Left ventricle myocardium inferior (tissue), 1 donor: ENCODE data around the gene TMCO4. TPM values are rescaled to one million over a fixed set of nuclear protein-coding genes. Genes with fewer than 3 reads are reported as not detected.

Source experiments
- DNase-seq: peaks from one replicate; pipeline ENCODE4 v3.0.0-alpha.2; 2020
- H3K27ac ChIP-seq: fragments of 200-600 bp; replicated peaks from 2 replicates; pipeline ENCODE4 v1.8.0; 2021
- H3K27me3 ChIP-seq: fragments of 200-600 bp; 2 replicates; pipeline ENCODE4 v1.8.0; 2021; ENCODE audit warnings: low read depth
- H3K36me3 ChIP-seq: fragments of 200-600 bp; 2 replicates; pipeline ENCODE4 v1.8.0; 2021
- H3K4me1 ChIP-seq: fragments of 200-600 bp; 2 replicates; pipeline ENCODE4 v1.8.0; 2021
- H3K4me3 ChIP-seq: fragments of 200-600 bp; 2 replicates; pipeline ENCODE4 v1.8.0; 2021; ENCODE audit warnings: mild to moderate bottlenecking, moderate library complexity
- H3K9me3 ChIP-seq: fragments of 200-600 bp; replicated peaks from 2 replicates; pipeline ENCODE4 v1.8.0; 2021
- intact Hi-C: fragments of 100-400 bp; cut with micrococcal nuclease; formaldehyde crosslinking; loops from one replicate; pipeline ENCODE4 v1.11.0; 2022
- total RNA-seq: library from RNA; stranded (reverse); fragmentation: NEBNext Ultra II Directional; extraction: Animal tissue kit (Norgen Biotek cat#: 25700); gene quantifications from one replicate; pipeline ENCODE4 v1.2.1, GENCODE V29; 2021
- TF ChIP-seq, protein P1 (sequence below): fragments of 200-600 bp; IDR thresholded peaks from 2 replicates; pipeline ENCODE4 v1.8.0; 2021; ENCODE audit warnings: antibody characterized with exemption, mild to moderate bottlenecking, borderline replicate concordance
- donor health status: DM: no; HTN: yes; CAD: no; lungs with severe emphysema.

The TMCO4 gene
- total RNA-seq, 1 donor from 2014 or later: 8.6 TPM

DNA sequence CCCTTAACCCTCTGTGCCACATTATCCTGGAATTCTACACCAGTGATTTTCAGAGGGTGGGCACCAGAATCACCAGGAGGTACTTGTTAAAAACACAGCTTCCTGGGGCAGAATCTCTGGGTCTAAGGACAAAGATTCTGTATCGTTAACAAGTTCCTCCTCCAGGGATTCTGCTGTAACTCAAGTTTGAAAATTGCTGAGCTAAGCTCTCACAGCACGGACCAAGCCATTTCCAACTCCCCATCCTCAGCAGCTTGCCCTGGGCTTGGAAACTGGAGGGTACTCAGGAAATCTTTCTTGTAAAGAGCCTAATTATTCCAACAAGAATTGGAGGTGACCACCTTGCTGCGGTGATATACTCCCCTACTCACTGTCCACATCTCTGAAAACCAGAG is 48.8 kb downstream of the TMCO4 start:
- no peaks in the 10 kb centered on the region for H3K27me3 ChIP-seq
- H3K9me3 ChIP-seq: no peaks in the 10 kb centered on the region
- TF ChIP-seq, protein P1, sequence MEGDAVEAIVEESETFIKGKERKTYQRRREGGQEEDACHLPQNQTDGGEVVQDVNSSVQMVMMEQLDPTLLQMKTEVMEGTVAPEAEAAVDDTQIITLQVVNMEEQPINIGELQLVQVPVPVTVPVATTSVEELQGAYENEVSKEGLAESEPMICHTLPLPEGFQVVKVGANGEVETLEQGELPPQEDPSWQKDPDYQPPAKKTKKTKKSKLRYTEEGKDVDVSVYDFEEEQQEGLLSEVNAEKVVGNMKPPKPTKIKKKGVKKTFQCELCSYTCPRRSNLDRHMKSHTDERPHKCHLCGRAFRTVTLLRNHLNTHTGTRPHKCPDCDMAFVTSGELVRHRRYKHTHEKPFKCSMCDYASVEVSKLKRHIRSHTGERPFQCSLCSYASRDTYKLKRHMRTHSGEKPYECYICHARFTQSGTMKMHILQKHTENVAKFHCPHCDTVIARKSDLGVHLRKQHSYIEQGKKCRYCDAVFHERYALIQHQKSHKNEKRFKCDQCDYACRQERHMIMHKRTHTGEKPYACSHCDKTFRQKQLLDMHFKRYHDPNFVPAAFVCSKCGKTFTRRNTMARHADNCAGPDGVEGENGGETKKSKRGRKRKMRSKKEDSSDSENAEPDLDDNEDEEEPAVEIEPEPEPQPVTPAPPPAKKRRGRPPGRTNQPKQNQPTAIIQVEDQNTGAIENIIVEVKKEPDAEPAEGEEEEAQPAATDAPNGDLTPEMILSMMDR: no peak
- H3K4me1 ChIP-seq: no peaks in the 10 kb centered on the region
- H3K4me3 ChIP-seq: no peak overlapping the region
- intact Hi-C loops: no loop called here
- no peak for DNase-seq
- H3K27ac ChIP-seq: no peak overlapping the region
- H3K36me3 ChIP-seq: peaks cover 60% of the 10 kb centered on the region

DNA sequence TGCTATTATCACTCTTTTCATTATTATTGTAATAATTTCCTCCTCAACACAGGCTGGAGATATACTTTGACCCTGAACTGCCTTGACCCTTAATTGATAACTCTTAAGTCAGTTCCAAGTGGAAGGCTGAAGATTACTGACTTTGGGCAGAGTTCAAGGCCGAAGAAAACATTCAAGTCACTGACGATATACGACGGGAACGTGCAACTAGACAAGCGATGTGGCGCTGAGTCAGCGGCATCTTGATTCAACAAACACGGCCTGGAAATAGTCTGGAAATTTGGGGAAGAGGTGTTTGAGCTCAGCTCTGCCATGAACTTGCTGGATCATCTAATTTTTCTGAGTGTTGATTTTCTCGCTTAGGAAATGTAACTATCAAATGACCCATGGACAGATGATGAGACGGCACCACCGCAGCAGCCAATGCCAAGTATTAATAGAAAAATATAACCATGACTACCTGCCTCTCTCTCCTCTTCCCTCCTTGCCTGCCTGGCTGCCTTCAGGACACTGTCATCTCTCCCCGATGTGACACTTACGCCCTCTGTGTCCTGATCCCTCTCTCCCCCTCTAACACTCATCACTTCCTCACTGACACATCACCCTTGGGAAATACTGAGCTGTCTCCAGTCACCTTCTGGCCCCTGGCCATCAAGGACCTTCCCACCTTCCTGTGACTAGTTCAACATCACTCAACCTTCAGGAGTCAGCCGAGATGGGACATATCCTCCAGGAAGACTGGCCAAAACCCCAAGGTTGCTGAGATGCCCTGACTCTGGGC is 49.4 kb downstream of the TMCO4 start:
- Histone ChIP-seq H3K27ac (no peak overlapping the region), H3K4me3 (no peak overlapping the region), H3K9me3 (no peaks in the 10 kb centered on the region), H3K36me3 (peaks cover 61% of the 10 kb centered on the region), H3K27me3 (no peaks in the 10 kb centered on the region), H3K4me1 (no peaks in the 10 kb centered on the region)
- DNase-seq: no peak
- TF ChIP-seq, protein P1: no peak
- intact Hi-C loops: no loop called here

DNA sequence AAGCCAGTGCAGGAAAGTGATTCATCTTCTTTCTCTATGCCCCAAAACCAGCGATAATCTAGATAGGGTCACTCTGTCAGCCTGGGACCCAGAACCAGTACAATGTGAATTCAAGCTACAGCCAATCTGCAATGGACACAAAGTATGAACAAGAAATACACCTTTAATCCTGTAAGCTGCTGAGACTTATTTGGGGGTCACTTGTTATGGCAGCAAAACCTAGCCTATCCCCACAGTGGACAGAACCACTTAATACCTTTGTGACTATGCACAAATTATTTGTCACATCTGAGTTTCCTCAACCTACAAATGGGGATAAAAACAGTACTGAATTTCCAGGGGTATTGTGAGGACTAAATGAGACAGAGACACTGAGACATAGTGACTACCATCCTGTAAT is 50.0 kb downstream of the TMCO4 start:
- Histone ChIP-seq H3K9me3 (no peaks in the 10 kb centered on the region), H3K4me1 (no peaks in the 10 kb centered on the region), H3K27me3 (no peaks in the 10 kb centered on the region), H3K36me3 (peaks cover 60% of the 10 kb centered on the region), H3K27ac (no peak overlapping the region), H3K4me3 (no peak overlapping the region)
- intact Hi-C loops: no loop called here
- no peak for DNase-seq
- TF ChIP-seq, protein P1: no peak

DNA sequence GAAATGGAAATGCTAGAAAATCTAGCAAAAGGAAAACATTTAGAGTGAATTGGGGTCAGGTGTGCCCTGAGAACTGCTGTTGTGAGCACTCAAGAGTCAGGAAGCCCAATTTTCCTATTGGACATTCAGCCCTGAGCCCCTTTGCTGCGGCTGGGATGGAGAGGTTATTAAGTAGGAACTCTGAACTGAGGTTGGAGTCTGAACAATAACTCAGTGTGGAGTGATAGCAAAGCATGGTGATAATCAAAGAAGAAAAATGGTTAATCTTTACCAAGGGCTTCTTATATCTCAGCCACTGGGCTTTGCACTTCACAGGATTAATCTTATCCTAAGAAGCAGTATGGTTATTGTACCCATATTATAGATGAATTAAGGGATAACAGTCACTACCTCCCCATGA is 52.0 kb downstream of the TMCO4 start:
- no peaks in the 10 kb centered on the region for H3K9me3 ChIP-seq
- no peaks in the 10 kb centered on the region for H3K4me1 ChIP-seq
- H3K36me3 ChIP-seq: peaks cover 45% of the 10 kb centered on the region
- intact Hi-C loops: no loop called here
- DNase-seq: no peak
- TF ChIP-seq, protein P1: no peak
- no peaks in the 10 kb centered on the region for H3K27me3 ChIP-seq
- H3K27ac ChIP-seq: no peak overlapping the region
- no peak overlapping the region for H3K4me3 ChIP-seq

DNA sequence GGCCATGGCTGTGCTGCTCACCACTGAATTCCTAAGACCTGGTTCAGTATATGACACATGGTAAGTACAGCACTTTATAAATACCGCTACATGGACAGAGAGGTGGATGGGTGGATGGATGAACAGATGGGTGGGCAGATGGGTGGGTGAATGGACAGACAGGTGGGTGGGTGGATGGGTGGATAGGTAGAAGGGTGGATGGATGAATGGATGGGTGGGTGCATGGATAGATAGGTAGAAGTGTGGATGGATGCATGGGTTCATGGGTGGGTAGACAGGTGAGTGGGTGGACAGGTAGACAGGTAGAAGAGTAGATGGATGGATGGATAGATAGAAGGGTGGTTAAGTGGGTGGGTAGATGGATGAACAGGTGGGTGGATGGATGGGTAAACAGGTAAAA is 54.8 kb downstream of the TMCO4 start:
- H3K4me3 ChIP-seq: no peak overlapping the region

More for the DNA sequence above, 54.8 kb downstream of the TMCO4 start:
- Histone ChIP-seq H3K27me3 (no peaks in the 10 kb centered on the region), H3K4me1 (no peaks in the 10 kb centered on the region), H3K27ac (no peak overlapping the region), H3K9me3 (no peaks in the 10 kb centered on the region), H3K36me3 (peaks cover 53% of the 10 kb centered on the region)
- no peak for DNase-seq
- TF ChIP-seq, protein P1: no peak
- intact Hi-C loops: no loop called here
